ENCODE measurements around the gene BTNL9.

Gene BTNL9

DNA sequence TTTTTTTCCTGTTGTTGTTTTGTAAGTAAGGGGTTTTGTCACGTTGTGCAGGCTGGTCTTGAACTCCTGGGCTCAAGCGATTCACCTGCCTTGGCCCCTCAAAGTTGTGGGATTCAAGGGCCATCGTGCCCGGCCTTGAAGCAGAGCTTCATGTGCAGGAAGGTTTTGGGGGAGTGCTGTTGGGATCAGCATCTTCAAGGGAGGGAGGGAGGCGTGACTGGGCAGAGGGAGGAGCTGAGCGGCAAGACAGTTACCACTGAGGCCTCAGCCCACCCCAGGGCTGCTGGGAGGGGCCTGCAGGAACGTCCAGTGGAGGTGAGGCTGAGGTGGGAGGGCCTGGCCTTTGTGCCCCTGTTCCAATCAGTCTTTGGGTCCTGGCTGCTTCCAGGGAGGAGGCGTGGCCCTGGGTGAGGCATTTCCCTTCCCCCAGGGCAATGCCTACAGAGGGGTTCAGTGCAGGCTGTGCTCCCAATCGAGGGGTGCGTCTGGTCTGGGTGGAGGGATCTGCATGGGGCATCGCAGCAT is 69.5 kb downstream of the BTNL9 start:
- no peak for TF ChIP-seq CTCF (IDR thresholded peaks at IDR 0.05)

DNA sequence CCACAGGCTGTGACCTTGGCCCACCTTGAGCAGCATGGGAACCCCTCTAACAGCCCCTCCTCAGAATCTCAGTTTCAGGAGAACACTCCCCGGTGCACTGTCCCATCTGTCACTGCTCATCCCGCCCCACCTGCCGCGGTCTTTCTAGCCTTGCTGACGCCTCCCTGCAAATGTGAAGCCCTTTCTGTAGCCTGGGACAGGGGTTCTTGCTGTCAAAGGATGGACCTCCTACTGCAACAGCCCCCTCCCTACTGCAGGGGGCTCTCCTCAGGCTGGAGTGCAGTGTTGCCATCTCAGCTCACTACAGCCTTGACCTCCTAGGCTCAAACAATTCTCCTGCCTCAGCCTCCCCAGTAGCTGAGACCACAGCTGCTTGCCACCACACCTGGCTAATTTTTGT is 70.9 kb downstream of the BTNL9 start:
- no peak for TF ChIP-seq CTCF (IDR thresholded peaks at IDR 0.05)
